RWPE1 (cell line): ENCODE measurements around the gene IER5L.
"Not testable (repeated sequence)": the region's sequence is repeated elsewhere in the genome, so short reads cannot be mapped to it uniquely, and the experiment has no call there.

Source experiments
- CTCF ChIA-PET: fragments of 350-600 bp; sonication (Branson Sonifier 250); formaldehyde crosslinking; extraction: SDS; loops from one replicate; lab custom pipeline; 2021; lab: Yijun Ruan, JAX
- POLR2A ChIA-PET: fragments of 400-600 bp; formaldehyde crosslinking; extraction: SDS; loops from one replicate; lab custom pipeline; 2020; ENCODE audit warnings: antibody characterized with exemption; ENCODE audit not compliant: low non-redundant PET; lab: Yijun Ruan, JAX
- DNase-seq: peaks from one replicate; pipeline ENCODE4 v3.0.0; 2012; ENCODE audit warnings: low spot score
- H3K27ac ChIP-seq: fragments of 450-650 bp; 2 replicates; pipeline ENCODE4 v1.5.1; 2017
- TF ChIP-seq, protein P1 (sequence below): fragments of 450-650 bp; conservative IDR thresholded peaks from 2 replicates; pipeline ENCODE4 v1.5.1; 2017; ENCODE audit warnings: low read depth, mild to moderate bottlenecking

IER5L gene

DNA sequence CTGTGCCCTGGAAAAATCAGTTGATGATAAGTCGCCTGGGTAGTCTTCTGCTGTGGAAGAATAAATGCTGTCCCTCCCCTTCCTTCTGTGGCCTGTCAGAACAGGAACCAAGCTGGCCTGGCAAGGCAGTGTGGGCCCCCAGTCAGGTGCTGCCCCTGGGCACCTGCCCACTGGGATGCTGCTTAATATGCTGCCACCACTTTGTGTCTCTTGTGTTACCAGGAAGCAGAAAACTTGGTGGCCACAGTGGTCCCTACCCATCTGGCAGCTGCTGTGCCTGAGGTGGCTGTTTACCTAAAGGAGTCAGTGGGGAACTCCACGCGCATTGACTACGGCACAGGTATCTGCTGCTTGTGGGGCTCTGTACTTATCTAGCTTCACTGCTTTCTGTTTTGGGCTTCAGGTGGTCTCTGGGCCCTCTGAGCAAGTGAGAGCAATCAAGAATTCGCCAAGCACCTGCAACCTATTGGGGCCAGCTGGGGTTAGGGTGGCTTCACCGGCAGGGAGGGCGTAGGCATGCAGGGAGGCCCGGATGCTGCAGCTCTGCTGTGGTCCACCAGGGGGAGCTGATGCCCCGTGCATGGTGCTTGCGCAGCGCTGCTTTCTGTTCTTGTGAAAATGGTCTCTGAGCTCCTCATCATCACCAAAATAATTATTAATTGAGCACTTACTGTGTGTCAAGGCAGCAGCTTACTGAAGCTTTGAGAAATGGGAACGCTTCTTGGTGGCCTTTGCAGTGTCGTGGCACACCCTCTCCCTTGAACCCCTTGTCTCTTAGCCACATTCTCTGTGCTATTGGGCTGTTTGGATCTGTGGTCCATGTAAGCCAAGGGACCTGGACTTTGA lies 46.5 kb downstream of the IER5L start:
- POLR2A ChIA-PET = interaction anchor here (1.0 kb wide), 1 partner anchor 47 kb away, joined by 3 read pairs; the partner anchor contains the start of gene IER5L
- TF ChIP-seq, protein P1, sequence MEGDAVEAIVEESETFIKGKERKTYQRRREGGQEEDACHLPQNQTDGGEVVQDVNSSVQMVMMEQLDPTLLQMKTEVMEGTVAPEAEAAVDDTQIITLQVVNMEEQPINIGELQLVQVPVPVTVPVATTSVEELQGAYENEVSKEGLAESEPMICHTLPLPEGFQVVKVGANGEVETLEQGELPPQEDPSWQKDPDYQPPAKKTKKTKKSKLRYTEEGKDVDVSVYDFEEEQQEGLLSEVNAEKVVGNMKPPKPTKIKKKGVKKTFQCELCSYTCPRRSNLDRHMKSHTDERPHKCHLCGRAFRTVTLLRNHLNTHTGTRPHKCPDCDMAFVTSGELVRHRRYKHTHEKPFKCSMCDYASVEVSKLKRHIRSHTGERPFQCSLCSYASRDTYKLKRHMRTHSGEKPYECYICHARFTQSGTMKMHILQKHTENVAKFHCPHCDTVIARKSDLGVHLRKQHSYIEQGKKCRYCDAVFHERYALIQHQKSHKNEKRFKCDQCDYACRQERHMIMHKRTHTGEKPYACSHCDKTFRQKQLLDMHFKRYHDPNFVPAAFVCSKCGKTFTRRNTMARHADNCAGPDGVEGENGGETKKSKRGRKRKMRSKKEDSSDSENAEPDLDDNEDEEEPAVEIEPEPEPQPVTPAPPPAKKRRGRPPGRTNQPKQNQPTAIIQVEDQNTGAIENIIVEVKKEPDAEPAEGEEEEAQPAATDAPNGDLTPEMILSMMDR = peak; percentile 100
- peak overlapping the region; percentile 25 for H3K27ac ChIP-seq
- CTCF ChIA-PET = interaction anchor here (0.5 to 2.7 kb wide), 45 partner anchors 8 to 803 kb away, joined by 3 to 26 read pairs (median 4); partner anchors contain the start of genes C9orf50 and PTPA
- DNase-seq = peak; percentile 89

DNA sequence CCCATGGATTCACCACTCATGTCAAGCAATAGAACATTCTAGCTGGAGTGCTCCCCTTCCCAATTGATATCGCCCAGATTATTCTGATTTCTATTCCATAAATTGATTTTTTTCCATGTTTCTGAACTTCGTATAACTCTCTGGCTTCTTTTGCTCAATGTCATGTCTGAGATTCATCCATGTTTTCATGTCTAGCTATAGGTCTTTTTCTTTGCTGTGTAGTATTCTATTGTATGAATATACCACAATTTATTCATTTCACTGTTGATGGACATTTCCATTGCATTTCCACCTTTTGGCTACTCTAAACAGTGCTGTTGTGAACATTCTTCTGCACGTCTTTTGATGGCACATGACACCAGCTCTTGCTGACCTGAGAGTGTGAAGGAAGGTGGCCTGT lies 47.3 kb downstream of the IER5L start:
- no peak for DNase-seq
- POLR2A ChIA-PET = interaction anchor here (0.7 to 1.0 kb wide), 2 partner anchors 41 to 48 kb away, joined by 3 to 8 read pairs; partner anchors contain the start of gene IER5L
- peak overlapping the region; percentile 25; the same call in 1 of the 2 replicates for H3K27ac ChIP-seq
- CTCF ChIA-PET = interaction anchor here (0.7 to 6.3 kb wide), 9 partner anchors 8 to 512 kb away, joined by 3 to 31 read pairs (median 5); partner anchors contain the start of gene PTPA
- TF ChIP-seq, protein P1 = no peak

DNA sequence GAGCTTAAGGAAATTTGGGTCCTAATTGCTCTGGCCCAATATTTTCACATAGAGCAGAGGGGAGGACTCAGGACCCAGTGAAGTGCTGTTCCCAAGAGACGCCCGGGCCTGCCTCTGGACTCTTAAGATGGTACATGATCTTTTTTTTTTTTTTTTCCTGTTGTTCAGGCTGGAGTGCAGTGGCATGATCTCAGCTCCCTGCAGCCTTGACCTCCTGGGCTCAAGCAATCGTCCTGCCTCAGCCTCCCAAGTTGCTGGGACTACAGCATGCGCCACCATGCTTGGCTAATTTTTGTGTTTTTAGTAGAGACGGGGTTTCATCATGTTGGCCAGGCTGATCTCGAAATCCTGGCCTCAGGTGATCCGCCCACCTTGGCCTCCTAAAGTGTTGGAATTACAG lies 47.8 kb downstream of the IER5L start:
- DNase-seq = not testable (repeated sequence)
- peak overlapping the region; percentile 12; the same call in 1 of the 2 replicates for H3K27ac ChIP-seq
- CTCF ChIA-PET = interaction anchor here (0.7 to 6.3 kb wide), 9 partner anchors 9 to 979 kb away, joined by 3 to 31 read pairs (median 4); partner anchors contain the start of gene PTPA
- POLR2A ChIA-PET = interaction anchor here (0.7 kb wide), 1 partner anchor 41 kb away, joined by 8 read pairs; no protein-coding TSS in a partner anchor

DNA sequence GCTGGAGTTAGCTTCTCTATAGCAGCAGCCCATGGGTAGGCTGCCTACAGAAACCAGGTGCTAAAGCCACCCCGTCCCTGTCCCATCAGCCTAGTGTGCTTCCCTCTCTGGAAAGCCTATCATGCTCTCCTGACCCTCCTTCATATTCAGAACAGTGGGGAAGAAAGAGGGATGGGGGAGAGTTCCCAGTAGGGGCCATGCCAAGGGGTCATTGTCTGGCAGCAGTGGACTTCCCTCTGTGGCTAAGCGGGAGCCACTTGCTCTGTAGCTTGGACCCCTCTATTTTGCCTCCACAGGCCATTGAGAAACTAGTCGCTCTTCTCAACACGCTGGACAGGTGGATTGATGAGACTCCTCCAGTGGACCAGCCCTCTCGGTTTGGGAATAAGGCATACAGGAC lies 49.4 kb downstream of the IER5L start:
- TF ChIP-seq, protein P1 = no peak
- CTCF ChIA-PET = interaction anchor here (0.7 to 6.3 kb wide), 4 partner anchors 10 to 641 kb away, joined by 4 to 31 read pairs (median 6); partner anchors contain the start of genes KYAT1 and LRRC8A
- H3K27ac ChIP-seq = peak overlapping the region; percentile 19; the same call in 1 of the 2 replicates
- no peak for DNase-seq
- POLR2A ChIA-PET = no interaction called here

DNA sequence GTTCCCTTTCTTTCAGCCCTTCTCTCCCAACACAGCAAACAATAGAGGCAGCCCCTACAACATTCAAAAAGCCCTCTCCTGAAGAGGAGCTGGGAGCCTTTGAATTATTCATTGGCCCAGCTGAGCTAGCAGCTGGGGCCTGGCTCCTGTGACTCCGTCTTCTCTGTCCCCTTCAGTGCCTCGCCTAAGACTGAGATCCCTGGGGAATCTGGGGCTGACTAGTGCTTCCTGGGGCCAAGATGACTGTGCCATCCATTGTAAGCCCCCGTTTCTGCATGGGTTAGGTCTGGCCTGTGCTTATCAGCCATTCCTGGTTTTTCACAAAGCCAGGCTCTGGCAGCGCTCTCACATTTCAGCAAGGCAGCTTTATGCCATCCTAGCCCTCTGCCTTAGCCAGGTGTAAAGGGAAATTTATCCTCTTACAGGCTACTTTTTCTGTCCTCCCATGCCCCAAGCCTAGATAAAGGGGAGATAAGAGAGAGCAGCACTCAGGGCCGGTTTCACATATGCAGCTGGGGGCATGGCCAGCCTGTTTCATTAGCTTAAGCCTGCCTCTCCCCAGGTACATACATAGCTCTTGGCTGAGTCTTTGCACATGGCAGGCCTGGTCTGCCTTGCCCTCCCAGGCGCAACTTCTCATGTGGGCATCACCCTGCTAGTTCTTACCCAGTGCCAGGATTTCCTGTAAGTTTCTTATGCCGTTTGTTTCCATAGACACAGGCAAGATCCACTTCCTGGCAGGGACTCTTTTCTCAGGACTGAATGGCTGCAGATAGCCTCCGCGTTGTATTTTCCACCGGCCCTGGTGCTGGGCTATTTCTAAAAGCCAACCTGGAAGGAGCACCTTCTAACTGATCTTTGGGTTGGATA lies 51.1 kb downstream of the IER5L start:
- H3K27ac ChIP-seq = peak overlapping the region; percentile 11
- DNase-seq = no peak
- POLR2A ChIA-PET = no interaction called here
- CTCF ChIA-PET = interaction anchor here (0.6 to 6.3 kb wide), 4 partner anchors 12 to 653 kb away, joined by 3 to 31 read pairs (median 4); no protein-coding TSS in a partner anchor
- TF ChIP-seq, protein P1 = no peak
